ENCODE data around the gene CECR2.
A peak's percentile ranks its signal among the peaks of the same experiment; 100 is the strongest.

CECR2 gene

DNA sequence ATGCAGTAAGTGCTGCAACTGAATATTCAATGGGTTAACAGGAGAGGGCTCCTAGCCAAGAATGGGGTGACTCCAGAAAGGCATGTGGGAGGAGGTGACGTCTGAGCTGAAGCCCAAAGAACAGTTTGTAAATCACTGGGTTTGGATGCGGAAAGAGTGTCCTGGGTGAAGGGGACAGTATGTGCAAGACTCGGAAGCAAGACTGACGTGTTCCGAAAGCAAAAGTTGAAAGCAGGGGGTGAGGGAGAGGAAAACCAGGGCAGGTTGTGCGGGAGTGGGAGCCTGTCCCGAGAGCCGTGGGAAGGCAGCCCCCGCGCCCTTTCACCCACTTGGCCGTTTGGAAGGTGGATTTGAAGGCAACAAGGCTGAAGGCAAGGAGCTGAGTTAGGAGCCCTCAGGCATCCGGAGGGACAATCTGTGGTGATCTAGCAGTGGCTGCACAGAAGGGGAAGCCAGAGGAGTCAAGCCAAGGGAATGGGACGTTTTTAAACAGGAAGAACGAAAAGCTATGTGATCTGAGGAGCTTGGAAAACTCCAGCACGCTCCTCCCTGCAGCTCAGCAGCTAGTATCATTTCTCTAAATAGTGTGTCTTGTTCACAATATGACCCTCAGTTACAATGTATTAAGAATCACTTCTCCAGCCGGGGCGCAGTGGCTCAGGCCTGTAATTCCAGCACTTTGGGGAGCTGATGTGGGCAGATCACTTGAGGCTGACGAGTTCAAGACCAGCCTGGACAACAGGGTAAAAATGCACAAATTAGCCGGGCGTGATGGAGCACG, 201.8 kb downstream of the CECR2 start:
- DNase-seq (ENCODE audit: low spot score) = peak; percentile 73

DNA sequence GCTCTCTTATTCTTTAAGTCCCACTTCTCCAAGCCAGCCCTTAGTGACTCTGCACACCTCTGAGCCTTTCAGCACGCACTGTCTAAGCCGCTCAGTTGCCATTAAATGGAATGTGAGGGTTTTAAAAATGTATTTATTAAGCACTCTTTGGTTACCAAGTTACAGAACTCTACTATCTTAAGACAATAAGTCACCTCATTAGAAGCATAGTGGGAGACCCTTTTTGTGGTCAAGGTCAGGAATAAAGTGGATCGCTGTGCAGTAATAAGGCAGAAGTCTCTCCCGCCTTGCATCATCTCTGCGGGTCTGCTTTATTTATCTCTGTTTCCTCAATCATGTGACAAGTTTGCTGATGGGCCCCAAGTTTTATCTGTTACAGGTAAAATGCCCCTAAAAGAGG, 205.9 kb downstream of the CECR2 start:
- no peak for DNase-seq (ENCODE audit: low spot score)

DNA sequence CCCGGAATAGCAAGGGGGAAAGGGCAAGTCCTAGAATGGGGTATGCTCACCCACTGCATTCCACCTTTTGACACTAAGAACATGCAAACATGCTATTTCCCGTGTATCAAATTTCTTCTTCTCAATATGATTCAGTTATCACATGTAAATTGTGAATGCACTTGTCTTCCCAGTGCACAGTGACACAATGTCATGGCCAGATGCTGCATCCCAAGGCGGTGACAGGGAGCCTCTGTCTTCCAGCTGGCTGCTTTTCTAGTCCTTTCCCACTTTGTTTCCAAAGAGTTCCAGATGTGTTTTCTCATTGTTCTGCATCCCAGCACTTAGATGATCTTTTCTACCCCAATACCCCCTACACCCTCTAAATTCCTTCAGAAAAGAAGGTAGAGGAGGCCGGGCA, 206.4 kb downstream of the CECR2 start:
- DNase-seq (ENCODE audit: low spot score) = no peak

DNA sequence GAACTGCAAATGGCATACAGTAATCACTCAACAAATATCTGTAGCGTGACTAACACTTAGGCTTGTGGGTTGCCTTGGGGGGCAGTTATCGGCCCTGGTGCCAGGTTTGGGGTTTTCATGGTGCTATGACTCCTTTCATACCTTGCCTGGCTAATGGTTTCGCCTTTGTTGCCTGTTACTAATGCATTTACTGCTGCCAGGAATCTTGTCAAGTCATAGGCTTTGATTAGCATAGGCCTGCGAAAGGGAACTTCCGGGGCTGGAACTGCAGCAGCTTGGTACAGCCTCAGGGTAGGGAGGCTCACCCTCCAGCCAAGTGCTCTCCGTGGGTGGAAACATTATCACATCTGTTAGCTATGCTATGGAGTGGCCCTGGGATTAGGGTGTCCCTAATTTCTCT, 207.2 kb downstream of the CECR2 start:
- DNase-seq (ENCODE audit: low spot score) = no peak

DNA sequence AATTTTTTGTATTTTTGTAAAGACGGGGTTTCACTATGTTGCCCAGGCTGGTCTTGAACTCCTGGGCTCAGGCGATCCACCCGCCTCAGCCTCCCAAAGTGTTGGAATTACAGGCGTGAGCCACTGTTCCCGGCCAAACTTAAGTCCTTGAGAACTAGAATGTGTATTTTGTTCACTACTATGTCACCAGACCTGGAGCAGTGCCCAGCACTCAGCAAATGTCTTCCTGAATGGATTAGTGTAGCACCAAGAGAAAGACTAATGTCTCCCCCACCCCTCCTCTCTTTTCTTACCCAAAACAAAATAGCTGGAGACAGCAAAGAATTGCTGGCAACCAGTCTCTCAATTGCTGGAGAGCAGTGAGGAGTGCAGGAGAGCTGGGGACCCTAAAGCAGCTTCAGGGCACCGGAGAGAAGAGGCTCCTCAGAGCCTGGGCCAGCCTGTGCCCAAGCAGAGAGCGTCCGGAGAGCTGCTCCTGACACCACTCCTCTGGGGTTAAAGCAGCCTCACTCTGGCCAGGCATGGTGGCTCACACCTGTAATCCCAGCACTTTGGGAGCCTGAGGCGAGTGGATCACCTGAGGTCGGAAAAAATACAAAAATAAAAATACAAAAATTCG, 209.0 kb downstream of the CECR2 start:
- no peak for DNase-seq (ENCODE audit: low spot score)

DNA sequence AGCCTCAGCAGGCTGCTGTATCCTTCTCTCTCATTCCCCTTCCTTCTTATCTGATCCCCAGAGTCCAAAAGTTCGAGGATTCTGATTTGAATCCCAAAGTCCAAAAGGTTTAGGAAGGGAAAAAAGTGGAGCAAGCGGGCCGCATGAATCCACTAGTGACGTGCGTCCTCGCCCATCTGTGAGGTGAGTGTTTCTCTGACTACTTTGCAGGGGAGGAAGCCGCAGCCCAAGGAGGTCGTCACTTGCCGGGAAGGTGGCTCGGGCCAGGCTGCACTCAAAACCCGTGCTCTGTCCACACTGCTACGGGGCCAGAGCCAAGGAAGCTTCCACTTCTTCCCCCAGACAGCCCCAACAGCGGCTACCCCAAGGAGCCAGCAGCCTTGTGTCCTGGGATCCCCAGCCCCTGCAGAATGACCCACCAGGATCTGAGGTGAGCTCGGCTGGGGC, 210.3 kb downstream of the CECR2 start:
- DNase-seq (ENCODE audit: low spot score) = no peak

DNA sequence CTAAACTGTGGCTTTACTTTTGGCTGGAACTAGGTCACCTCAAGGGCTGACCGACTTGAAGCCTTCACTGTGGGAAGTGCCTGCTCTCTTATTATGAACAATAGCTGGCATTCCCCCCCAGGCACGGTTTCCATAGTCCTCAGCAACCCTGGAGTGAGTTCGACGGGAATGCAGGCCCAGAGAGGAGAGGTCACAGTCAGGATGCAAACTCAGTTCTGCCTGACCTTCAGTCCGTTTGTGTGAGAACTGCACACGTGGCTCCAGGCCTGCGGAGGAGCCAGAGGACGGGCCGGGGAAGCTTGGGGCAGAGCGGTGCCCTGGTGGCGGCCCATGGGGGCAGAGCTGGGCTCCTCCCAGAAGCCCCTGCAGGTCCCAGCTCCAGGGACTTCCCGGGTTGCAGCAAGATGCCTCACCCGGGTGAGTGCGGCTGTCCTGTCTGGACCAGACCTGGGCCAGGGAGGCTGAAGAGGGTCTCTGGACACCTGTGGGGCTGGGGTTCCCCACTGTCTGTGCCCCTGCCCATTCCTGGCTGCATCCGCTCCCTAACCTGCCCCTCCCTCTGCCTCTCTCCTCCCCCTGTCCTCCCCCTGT, 211.3 kb downstream of the CECR2 start:
- DNase-seq (ENCODE audit: low spot score) = no peak

DNA sequence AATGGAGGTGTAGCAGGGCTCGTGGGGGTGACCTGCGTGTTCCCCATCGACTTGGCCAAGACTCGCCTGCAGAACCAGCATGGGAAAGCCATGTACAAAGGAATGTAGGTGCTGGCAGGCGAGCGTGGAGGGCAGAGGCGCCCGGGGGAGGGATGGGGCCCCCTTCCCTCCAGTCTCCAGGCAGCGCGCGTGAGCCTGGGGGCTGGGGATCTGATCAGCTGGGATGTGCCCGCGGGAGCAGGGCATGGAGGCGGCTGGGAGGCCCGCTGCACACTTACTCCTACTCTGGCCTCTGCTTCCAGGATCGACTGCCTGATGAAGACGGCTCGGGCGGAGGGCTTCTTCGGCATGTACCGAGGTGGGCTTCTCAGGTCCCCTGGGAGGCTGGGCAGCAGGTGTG, 211.8 kb downstream of the CECR2 start:
- DNase-seq (ENCODE audit: low spot score) = no peak

DNA sequence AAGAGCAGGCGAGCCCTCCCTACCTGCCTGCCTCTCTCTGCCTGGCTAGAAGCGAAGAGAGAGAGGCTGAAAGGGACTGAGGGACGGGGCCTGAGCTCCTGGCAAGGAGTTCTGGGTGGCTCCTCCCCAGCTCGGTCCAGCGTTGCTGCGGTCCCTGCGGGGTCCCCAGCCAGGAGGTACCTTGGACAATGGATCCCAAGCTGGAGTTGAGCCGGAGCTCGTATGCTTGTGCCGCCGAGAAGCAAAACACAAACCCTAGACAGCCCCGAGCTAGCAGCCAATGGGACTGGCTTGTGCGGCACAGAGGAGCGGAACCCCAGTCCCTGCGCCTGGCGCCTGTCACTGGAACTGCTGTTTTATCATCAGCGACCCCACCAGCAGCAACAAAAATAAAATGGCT, 212.4 kb downstream of the CECR2 start:
- no peak for DNase-seq (ENCODE audit: low spot score)

DNA sequence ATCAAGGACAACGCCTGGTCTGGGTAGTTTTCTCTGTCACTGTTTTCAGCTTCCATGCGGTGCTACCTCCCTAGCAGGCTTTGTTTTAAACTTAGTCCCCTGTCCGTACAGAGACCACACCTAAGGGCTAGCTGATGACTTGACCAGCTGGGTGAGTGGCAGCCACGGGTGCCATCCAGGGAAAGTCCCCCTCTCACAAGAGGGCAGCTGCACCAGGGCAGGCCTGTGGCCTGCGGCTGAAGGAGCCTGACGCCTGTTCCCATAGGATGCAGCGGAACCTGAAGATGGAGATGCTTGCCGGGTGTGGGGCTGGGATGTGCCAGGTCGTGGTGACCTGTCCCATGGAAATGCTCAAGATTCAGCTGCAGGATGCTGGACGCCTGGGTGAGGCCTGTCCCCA, 213.9 kb downstream of the CECR2 start:
- no peak for DNase-seq (ENCODE audit: low spot score)

DNA sequence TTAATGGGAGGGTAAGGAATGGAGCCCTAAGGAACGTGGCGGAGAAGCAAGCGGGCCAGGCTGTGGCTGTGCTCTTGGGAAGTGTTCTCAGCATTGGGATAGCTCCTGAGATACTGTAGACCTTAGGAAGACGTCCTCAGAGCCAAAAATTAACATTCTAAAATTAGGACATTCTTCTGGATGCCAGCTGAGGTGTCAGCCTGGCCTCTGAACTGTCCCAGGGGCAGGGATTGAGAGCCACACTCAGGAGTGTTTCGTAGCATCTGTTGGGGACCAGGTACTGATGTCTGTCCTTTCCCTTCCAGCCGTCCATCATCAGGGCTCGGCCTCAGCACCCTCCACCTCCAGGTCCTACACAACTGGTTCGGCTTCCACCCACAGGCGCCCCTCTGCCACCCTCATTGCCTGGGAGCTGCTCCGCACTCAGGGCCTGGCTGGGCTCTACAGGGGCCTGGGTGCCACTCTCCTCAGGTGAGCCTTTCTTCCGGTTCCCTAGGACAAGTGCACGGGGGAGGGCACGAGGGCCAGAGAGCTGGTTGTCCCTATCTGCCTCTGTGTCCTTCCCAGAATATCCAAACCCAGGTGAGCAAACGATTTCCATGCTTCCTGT, 217.7 kb downstream of the CECR2 start:
- DNase-seq (ENCODE audit: low spot score) = no peak

DNA sequence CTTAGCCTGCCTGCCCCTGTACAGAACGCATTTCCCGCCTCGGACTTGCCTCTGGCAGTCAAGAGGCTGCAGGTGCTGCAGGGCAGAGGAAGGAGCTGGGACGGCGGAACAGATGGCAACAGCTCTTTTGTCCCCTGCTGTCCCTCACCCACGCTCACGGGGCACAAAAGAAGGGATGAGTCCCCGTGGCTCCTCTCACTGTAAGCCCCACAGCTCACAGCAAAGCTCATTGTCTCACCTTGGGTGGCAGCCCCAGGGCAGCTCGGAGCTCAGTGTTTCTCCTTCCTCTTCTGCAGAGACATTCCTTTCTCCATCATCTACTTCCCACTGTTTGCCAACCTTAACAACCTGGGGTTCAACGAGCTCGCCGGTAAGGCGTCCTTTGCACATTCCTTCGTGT, 218.4 kb downstream of the CECR2 start:
- no peak for DNase-seq (ENCODE audit: low spot score)

DNA sequence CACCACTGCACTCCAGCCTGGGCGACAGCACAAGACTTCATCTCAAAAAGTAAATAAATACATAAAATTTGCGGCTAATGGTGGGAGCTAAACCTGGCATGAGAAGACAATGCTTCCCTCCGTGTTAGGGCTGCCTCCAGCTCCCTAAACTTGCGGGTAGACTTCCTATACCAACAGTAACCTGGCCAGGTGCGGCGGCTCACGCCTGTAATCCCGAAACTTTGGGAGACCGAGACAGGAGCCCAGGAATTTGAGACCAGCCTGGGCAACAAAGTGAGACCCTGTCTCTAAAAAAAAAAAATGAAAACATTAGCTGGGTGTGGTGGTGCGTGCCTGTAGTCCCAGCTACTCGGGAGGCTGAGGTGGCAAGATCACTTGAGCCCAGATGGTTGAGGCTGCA, 219.3 kb downstream of the CECR2 start:
- no peak for DNase-seq (ENCODE audit: low spot score)

DNA sequence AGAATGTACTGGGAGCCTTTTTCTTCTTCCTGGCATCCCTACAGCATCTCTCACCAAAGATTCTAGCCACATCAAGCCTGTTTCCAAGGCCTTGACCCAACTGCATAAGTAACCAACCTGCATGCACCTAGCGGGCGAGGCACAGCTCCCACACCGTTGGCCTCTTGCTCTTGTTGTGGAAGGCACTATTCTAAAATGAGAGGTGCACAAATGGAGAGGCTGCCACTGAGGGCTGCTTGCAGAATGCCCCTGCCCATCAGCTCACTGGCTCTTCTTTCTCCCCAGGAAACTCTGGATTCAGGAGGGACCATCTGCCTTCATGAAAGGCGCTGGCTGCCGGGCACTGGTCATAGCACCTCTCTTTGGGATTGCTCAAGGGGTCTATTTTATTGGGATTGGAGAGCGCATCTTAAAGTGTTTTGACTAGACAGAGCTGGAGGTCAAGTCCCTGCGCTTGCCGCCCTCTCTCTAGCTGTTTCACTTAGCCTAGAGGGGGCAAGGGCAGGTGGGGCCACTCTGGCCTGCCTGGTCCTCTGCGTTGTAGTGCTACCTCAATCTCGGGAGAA, 220.6 kb downstream of the CECR2 start:
- no peak for DNase-seq (ENCODE audit: low spot score)

DNA sequence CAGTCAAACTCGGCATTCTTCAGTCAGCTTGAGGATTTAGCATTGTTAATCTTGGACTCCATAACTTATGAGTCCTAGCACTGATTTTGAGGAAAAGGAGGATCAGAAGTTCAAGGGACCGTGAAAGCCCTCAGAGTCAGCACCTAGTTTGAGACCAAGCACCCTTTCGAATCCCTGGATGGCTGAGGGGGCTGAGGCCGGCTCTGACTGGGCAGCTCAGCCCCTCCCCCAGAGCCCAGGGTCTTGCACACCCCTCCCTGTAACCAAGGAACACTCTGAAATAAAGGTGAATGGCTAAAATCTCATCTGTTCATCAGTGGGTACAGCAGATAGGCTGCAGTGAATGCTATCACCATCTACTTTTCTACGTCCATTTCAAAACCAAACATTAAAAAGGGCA, 221.3 kb downstream of the CECR2 start:
- DNase-seq (ENCODE audit: low spot score) = no peak

DNA sequence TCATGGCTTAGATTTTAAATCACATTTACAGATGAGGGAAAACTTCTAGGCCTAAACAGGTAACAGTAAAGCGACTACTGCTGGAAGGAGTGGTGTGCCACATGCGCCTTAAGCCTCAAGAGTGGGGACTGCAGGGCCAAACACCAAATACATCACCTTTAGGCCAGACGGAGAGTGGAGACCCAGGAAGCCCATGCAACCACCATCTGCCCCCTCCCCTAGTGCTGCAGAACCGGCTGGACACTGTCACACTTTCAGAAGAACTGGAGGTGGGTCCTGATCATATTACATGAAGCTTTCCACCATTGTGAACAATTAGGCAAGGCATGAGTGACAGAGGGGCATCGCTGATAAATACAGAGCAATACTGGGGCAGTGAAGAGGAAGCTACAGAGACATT, 222.9 kb downstream of the CECR2 start:
- DNase-seq (ENCODE audit: low spot score) = no peak

DNA sequence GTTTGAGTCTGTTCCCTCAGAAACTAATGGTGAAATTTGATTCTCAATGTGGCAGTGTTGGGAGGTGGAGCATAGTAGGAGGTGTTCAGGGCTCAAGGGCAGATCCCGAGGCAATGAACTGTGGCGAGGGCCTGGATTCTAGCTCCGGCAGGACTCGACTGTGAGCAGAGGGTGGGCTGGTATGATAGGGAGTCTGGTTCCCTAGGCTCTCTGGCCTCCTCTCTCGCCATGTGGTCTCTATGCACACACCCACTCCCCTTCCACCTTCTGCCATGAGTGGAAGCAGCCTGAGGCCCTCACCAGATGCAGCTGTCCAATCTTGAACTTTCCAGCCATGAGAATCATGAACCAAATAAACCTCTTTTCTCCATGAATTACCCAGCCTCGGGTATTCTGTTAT, 227.0 kb downstream of the CECR2 start:
- no peak for DNase-seq (ENCODE audit: low spot score)

DNA sequence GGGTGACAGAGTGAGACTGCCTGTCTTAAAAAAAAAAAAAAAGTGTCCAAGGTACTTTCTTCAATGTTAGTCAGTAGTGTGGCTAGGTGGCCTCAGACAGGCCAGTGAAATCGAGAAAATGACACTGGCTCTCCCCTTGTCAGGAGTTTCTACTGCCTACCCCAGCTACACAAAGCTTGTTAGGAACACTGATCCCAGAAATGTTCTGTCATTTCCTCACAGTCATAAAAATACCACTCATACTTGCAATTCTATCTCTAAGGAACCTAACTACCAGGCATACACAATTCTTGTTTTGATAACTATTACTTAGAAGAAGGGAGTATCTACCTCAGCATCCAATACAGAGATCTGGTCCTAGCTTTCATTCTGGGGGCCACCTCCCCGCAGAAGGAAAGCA, 228.0 kb downstream of the CECR2 start:
- DNase-seq (ENCODE audit: low spot score) = peak; percentile 35

DNA sequence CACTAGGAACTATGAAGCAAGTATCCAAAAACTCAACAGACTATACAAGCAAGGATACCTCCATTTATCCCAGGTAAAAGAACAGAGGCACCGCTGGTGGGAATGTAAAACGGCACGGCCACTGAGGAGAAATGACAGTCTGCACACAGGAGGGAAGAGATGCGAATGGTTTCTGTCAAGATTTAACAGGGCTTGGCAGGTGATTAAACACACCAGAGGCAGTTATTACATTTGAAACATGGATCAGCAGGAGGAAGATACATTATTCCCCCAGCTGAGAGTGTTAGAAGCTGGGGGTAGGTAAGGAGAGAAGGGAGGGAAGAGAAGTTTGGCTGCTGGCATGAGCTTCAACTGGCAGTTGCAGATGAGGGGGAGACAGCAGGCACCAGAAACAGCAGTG, 229.1 kb downstream of the CECR2 start:
- no peak for DNase-seq (ENCODE audit: low spot score)

DNA sequence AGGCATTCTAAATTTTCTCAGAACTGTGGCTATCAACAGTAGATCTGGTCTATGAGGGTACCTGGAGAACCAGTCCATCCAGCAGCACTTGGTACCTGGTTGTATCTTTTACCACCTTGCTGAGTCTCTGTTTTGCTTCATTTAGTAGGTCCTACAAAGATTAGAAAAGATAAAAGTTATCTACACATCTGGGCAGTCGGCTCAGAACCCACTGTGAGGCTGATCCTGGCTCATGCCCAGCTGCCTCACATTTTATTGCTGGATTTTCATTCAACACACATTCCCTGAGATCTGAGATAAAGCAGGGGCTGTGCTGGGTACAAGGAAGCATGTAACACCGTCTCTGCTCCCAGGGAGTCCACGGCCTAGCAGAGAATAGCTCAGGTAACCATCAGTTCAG, 231.8 kb downstream of the CECR2 start:
- no peak for DNase-seq (ENCODE audit: low spot score)

DNA sequence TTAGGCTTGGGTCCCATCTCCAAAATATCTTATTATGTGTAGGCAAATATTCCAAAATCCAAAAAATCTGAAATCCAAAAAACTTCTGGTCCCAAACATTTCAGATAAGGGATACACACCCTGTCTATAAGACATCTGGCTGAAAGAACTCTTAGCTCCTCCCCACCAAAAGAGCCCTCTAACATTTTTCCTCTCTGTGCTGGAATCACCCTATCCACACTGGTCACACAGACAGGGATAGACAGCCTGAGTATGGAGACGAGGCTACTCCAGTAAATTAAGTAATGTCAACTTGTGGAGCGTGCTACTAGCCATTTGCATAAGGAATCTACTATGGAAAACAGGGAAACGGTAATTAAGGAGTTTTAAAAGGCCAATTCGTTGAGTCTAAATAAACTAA, 234.4 kb downstream of the CECR2 start:
- DNase-seq (ENCODE audit: low spot score) = no peak

DNA sequence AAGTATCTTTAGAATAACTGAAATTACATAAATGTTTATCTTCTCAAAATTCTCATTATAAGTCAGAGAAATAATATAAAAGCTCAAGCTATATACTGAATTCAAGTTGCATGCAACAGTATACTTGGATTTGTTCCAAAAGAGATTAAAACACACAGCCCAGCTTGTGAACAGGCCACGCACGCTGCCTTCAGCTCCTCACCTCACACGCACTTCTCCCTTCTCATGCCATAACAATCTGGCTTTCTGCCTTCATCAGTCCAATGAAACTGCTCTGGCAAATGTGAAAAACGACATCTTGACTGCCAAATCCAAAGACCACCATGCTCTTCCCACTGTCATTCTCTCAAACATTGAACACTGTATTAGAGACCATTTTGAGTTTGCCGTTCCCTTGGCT, 237.2 kb downstream of the CECR2 start:
- no peak for DNase-seq (ENCODE audit: low spot score)

Data from hepatic stellate cell (primary cell).